KBM-7 (cell line): ENCODE measurements around the gene AHRR.

ENCODE experiments used
- DNase-seq: peaks from one replicate; pipeline ENCODE4 v3.0.0-alpha.2; 2015
- in situ Hi-C: fragments of 300-500 bp; cut with MboI; formaldehyde crosslinking; loops from 2 replicates; pipeline ENCODE4 v1.14.3; 2020; ENCODE audit warnings: low sequenced_read_pairs, low pct_unique_long_range_greater_than_20kb, mixed read lengths

The AHRR gene

GRCh38 chr5:444226-444625, 122.7 kb downstream of the AHRR start:
- in situ Hi-C loops: no loop called here
- no peak for DNase-seq

- in situ Hi-C loops: no loop called here
- DNase-seq: no peak
Observed at GRCh38 chr5:445591-445990, 124.1 kb downstream of the AHRR start.

- in situ Hi-C loops: no loop called here
- no peak for DNase-seq
Observed at GRCh38 chr5:446066-446882, 124.8 kb downstream of the AHRR start.

GRCh38 chr5:446883-447263, 125.4 kb downstream of the AHRR start:
- in situ Hi-C loops: no loop called here
- peak; percentile 59 for DNase-seq

- DNase-seq: no peak
- in situ Hi-C loops: no loop called here
Observed at GRCh38 chr5:447501-447900, 126.0 kb downstream of the AHRR start.

- in situ Hi-C loops: no loop called here
- no peak for DNase-seq
Observed at GRCh38 chr5:448061-448765, 126.7 kb downstream of the AHRR start.

GRCh38 chr5:448766-449090, 127.2 kb downstream of the AHRR start:
- in situ Hi-C loops: no loop called here
- no peak for DNase-seq

- DNase-seq: no peak
- in situ Hi-C loops: no loop called here
Observed at GRCh38 chr5:449151-449550, 127.6 kb downstream of the AHRR start.

- in situ Hi-C loops: no loop called here
Observed at GRCh38 chr5:451587-452458, 130.3 kb downstream of the AHRR start.

GRCh38 chr5:452978-453710, 131.6 kb downstream of the AHRR start:
- in situ Hi-C loops: no loop called here
- no peak for DNase-seq

More at GRCh38 chr5:451587-452458, 130.3 kb downstream of the AHRR start:
- no peak for DNase-seq

- DNase-seq: no peak
- in situ Hi-C loops: no loop called here
Observed at GRCh38 chr5:453725-454481, 132.4 kb downstream of the AHRR start.

- no peak for DNase-seq
- in situ Hi-C loops: no loop called here
Observed at GRCh38 chr5:454936-455335, 133.4 kb downstream of the AHRR start.

GRCh38 chr5:455806-456205, 134.3 kb downstream of the AHRR start:
- DNase-seq: no peak
- in situ Hi-C loops: no loop called here

- in situ Hi-C loops: no loop called here
- no peak for DNase-seq
Observed at GRCh38 chr5:456351-457194, 135.1 kb downstream of the AHRR start.

- DNase-seq: no peak
- in situ Hi-C loops: no loop called here
Observed at GRCh38 chr5:457195-457961, 135.9 kb downstream of the AHRR start.

GRCh38 chr5:458547-459353, 137.2 kb downstream of the AHRR start:
- in situ Hi-C loops: no loop called here
- no peak for DNase-seq
